Esophagus squamous epithelium (tissue), 4 donors: ENCODE results near the gene CC2D2A.

Experiments used
- CTCF ChIP-seq, 6 experiments: fragments of 450-650 bp in 4 of 6; fragments of 200-600 bp in 2 of 6; sonication (generic) in 2 of 6; IDR thresholded peaks; one replicate each; pipeline ENCODE4 v1.5.1; 2016 to 2019; ENCODE audit warnings: antibody characterized with exemption in 6 of 6, mild to moderate bottlenecking in 4 of 6, moderate library complexity in 4 of 6
- POLR2A ChIP-seq, 4 donors: fragments of 450-650 bp; IDR thresholded peaks; one replicate each; pipeline ENCODE4 v1.6.1; 2017; ENCODE audit warnings: antibody characterized with exemption in 4 of 4, mild to moderate bottlenecking in 4 of 4, moderate library complexity in 3 of 4

GRCh38 chr4:15542760-15543159 lies 73.1 kb downstream of the CC2D2A start:
- no peak for TF ChIP-seq CTCF (IDR thresholded peaks at IDR 0.05)
- TF ChIP-seq POLR2A (IDR thresholded peaks at IDR 0.05), result no peak
